ENCODE measurements around the gene ARHGEF7.

- no peak for TF ChIP-seq CTCF (conservative IDR thresholded peaks at IDR 0.05; ENCODE audit: low read length)
- TF ChIP-seq EZH2phosphoT487 (IDR thresholded peaks at IDR 0.05; ENCODE audit: borderline replicate concordance, low read depth, low read length): no peak
Measured at GRCh38 chr13:111215081-111216047, 100.3 kb downstream of the ARHGEF7 start.
